Kidney glomerular epithelial cell (primary cell): ENCODE data around the gene KCNQ1.

Source experiments
- DNase-seq: peaks from one replicate; lab custom pipeline; 2025; lab: John Stamatoyannopoulos, UW

Gene KCNQ1

DNA sequence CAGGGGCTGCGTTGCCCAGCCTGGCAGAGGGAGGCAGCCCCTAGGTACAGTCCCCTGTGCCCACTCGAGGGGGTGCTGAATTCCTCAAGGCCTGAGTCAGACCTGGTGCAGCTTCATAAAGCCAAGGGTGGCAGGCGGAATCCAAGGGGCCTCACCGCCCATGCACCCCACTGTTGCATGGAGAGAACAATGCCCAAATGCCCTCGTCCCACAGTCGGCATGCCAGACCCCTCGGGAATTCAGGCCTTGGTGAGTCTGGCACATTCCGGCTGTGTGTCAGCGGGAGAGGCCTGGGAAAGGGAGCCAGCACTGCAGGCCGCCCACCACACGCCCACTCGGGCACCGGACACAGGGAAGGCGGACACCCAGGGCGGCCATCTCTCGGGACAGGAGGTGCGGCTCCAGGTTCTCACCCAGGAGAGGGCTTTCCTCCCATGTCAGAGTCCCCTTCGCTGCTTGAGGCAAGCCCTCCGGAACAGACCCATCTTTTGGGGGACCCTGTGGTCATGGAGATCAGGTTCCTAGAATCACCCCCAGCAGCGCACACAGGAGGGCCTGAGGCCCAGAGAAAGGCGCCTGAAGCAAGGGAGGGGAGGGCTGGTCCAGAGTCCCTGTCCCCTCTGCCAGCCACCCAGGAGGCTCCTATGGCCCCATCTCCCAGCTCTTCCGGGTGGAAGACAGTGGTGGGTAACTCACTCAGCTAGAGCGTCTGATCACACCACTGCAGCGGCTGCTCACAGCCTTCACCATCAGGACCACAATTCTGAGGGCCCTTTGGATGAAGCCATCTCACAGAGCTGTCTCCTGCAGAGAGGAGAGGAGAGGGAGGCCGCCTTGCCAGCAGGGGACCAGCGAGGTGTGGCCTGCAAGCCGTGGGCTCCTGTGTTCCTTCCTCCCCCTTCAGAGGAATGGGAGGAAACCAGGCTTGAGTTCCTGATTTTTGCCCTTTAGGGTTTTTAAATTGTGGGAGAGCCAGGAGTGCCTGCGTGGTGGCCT is 286.6 kb downstream of the KCNQ1 start:
- no peak for DNase-seq

DNA sequence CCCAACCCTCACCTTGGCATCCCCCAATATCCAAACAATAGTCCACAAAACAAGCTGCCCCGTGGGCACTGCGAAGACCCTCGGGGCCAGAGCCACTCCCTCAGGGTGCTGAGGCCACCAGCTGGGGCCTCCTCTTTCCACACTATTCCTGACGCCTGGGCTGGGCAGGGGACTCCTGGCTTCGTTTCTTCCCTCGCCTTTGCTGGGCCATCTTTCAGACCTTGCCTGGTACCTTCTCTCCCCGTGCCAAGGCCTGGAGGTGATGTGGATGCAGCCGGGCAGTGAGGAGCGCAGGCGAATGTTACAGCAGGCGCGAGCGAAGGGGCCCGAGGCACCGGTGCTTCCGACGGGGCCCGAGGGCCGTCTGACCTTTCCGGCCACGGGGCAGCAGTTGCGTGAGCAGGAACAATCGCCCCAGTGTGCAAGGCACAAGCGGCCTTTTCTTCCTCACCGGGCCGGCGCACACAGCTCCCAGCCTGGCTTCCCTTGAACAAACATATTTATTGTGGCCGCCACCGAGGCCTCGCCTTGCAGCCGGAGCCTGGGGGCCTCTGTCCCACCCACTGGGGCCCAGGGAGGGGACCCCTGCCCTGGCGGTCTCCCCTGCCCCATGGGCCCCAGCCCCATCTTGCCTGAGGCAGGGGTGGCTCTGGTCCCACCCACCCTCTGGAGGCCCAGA is 287.6 kb downstream of the KCNQ1 start:
- no peak for DNase-seq

DNA sequence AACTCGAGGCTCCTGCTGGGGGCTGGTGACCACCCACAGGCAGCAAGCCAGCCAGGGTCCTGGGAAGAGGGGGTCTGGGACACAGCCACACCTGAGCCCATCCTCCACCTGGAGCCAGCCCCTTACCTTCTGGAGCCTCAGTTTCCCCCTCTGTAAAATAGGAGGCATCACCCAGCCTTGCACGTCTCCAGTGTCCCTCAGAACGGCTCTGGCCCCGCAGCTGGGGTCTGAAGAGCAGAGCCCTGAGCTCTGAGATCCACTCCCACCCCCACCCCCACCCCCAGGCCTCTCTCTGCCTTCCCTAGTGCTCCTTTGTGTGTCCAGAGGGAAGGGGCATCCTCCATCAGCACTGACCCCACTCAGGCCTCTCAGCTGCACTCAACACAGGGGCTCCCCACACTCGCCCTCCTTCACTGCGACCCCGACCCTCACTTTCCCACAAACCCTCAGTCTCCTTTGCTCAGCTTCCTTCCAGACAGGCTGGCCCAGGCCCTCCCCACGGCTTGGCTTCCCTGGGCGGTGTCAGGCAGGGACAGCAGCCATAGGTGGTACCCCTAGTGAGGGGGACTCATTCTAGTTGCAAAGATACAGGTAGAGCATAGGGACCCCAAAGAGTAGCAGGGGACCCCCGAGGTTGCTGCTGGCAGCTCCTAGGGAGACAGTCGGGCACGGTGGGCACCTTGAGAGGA is 288.3 kb downstream of the KCNQ1 start:
- DNase-seq, result no peak

DNA sequence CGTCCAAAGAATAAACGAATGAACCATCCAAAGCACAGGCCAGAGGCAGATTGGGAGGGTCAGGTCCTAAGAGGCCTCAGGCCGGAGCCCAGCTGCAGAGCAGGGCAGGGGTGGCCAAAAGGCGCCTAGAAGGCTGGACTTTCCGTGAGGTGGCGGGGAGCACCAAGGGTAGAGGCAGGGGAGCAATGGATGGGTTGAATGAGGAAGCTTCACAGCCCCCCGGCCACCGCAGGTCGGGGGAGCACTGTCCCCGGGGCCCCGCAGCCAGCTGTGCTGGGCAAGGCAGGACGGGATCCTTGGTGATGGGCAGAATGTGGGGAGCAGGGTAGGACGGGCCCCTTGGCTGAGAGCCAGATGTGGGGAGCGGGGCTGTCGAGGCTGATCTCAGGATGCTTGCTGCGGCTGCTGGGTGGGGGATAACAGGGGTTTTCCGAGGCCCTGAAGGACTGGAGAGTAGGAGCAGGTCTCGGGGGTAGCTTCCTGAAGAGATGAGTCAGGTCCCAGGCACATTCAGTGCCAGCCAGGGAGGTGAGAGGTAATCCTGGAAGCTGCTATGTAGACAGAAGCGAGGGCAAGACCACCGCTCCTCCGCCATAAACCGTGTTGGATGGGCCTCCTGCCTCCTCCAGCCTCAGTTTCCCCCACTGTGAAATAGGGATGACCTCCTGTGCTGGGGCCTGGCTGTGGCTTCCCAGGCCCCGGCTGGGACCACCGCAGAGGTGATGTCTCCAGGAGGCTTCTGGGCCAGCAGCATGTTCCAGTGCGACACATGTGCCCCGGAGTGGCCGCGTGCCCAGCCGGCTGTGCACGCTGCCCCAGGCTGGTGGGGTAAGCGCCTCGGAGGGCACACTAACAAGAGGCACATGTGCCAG is 289.6 kb downstream of the KCNQ1 start:
- no peak for DNase-seq

DNA sequence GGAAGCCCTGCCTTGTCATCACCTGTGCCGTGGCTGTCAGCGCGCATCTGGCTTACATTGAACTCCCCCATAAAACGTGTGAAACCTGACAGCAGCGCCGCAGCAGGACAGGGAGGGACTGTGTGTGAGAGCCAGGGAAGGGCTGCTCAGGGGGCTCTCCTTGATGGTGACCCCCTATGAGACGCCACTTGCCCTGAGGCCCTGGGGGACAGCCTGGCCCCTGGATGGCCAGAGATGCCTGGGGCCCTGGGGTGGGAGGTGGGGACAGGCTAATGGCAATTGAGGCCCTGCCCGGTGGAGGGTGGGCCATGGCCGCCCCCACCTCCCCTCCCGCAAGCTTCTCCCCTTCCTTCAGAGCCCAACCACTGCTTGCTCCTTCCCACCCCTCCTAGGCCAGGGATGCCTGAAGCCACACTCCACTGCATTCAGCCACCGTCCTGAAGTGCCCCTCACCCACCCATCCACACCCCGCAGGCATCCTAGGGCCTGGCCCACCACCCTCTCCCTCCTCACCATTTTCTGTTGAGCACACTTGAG is 290.3 kb downstream of the KCNQ1 start:
- DNase-seq, result no peak

DNA sequence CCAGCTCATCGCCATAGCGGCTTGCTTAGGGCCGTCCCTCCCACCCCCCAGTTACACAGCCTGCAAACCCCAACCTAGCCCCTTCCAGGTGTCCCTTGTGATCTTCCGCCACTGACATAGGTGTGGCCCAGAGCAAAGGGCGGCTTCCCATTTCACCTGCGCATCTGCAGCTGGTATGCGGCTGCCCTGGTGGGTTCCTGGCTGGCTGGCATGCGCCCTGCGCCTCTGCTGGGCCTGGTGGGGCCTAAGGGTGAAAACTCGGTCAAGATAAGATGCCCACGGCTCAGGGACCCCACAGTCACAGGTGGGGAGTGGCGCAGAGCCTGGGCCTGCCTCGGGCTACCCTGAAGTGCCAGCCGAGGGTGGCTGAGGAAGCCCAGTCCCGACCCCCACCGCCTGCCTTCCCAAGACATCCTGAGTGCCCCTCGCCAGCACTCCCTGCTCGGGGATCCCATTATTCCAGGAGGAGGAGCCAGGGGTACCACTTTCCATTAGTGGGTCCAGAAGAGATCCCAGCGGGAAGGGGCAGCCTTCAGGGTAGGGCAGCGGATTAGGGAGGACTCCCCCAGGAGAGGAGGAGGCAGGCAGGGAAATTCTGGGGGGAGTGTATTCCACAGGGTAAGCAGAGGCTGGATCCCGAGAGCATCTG is 291.9 kb downstream of the KCNQ1 start:
- DNase-seq, result no peak

DNA sequence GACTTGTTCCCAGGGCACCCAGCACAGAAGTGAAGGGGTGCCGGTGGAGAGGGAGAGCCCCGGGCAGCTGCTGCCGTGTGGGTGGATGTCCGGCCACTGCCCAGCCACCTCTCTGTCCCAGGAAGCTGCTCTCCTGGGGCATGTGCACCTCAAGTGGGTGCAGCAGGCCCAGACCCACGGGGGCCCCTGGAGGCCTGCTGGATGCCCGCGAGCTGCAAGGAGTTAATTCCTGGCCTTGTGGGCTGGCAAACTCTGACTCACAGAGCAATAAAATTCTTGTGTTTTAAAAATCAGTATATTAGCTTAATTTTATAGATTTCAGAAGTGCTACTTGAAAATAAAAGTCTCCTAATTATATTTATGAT is 292.4 kb downstream of the KCNQ1 start:
- DNase-seq, result no peak

DNA sequence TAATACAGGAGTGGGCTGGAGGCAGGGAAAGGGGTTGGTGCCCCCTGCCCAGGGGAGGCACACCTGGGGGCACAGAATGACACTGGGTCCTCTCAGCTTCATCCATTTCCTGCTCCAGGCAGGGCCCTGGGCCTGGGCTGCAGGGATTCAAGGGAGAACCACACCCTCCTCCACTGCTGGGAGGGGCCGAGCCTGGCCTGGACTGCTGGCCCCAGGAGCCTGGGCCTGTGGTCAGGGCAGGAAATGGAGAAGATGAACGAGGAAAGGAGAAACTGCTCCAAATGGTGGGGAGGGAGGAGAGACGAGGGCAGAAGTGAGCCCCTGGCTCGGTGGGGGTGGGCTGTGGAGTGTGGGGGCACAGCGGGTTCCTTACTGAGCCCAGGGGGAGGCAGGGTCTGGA is 293.1 kb downstream of the KCNQ1 start:
- no peak for DNase-seq

DNA sequence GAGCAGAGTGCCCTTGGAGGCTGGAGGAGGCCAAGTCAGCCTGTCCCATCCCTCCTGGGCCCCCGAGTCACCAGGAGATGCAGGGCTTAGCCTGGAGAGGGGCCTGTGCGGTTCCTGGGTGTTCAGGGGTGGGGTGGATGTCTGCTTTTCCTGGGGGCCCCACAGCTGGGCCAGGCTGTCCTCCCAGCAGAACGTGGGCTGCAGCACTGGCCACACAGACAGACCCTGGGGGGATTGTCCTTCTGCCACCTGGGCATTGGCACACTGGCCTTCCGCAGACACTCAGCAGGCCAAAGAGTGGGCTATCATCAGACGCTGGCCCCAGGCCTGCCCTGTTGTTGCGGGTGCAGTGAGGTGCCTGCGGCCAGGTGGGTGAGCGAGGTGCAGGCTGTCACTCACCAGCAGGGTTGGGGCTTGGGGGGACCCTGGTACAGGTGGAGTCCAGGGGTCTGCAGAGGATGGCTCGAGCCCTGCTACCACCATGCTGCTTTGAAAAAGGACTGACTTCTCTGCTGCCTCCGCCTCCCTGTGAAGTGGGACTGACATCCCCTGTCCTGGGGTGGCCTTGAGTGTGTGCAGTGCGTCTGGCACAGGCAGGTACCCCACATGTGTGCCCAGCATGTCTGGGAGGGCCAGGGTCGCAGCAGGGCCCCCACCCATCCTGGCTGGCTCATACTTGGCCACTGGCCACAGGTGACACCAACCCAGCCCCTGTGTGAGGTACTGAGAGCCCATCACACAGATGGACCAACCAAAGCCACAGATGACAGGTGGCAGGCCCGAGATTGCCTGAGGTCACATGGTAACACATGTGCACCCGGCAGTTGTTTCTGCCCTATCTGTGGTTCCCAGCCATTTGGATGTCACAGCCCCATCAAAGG is 294.0 kb downstream of the KCNQ1 start:
- no peak for DNase-seq

DNA sequence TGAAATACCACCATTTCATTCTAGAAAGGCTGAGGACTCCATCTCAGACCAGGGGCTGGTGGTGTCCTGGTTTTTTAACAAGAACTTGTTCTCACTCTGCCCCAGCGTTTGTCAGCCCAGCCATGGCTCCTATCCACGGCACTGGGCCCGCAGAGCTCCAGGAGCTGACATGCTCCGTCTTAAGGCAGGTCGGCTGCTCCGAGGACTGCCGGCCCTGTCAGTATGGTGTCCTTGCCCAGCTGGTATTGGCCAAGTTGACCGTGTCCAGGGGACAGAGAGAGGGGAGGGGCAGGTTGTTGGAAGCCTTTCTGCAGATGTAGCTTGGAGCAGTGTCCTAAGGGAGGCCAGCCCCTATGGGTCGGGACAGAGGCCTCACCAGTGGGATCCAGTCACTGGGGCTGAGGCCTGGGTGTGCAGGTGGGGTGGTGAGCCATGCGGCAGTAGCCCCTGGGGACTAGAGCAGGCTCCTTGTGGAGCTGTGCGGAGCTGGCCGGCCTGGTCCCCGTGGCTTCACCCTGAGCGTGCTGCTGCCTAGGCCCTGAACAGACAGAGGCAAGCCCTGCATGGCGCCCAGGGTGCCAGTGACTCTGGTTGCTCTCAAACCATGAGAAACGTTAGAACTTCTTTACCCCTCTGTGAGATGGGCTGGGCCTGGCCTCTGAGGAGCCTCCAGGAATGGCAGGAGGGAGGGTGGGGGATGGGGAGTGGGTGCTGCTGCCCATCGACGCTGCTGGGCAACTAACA is 294.9 kb downstream of the KCNQ1 start:
- no peak for DNase-seq

DNA sequence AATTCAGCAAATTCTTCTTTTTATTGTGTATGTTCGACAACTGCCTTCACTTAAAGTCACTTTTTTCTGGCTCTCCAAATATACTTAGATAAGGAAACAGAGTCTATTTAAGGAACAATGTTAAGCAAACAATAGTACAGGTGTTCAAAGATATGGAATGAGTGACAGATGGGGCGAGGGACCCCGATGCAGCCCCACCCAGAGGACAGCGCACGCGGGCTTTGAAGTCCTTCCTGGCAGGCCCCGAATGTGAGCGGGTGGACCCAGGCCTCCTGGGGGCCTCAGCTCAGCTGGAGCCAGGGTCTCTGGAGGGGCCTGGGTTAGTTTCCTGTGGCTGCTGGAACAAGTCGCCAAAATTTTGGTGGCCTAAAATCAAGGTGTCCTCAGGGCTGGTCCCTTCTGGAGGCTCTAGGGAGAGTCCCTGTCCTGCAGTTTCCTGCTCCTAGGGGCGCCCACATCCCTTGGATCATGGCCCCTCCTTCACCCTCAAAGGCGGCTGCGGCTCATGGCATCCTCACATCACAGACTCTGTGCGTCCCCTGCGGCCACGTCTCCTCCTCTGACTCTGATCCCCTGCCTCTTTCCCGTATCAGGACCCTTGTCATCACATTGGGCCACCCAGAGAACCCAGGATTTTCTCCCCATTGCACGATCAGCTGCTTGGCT is 295.6 kb downstream of the KCNQ1 start:
- no peak for DNase-seq

DNA sequence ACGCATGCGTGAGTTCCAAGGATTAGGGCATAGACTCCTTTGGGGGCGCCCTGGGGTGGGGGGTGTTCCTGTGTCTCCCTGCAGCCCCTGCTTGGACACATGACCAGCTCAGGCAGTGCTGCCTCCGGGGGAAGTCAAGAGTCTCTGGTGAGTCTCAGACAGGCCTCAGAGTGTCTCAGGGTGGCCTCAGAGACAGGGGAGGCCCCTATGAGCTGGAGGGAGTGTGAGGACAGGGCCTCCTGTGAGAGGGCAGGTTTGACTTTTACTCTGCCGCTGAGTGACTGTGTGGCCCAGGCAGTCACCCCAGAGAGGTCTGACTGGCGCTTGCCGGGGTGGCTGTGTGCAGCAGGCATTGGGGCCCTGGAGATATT is 296.2 kb downstream of the KCNQ1 start:
- DNase-seq, result no peak

DNA sequence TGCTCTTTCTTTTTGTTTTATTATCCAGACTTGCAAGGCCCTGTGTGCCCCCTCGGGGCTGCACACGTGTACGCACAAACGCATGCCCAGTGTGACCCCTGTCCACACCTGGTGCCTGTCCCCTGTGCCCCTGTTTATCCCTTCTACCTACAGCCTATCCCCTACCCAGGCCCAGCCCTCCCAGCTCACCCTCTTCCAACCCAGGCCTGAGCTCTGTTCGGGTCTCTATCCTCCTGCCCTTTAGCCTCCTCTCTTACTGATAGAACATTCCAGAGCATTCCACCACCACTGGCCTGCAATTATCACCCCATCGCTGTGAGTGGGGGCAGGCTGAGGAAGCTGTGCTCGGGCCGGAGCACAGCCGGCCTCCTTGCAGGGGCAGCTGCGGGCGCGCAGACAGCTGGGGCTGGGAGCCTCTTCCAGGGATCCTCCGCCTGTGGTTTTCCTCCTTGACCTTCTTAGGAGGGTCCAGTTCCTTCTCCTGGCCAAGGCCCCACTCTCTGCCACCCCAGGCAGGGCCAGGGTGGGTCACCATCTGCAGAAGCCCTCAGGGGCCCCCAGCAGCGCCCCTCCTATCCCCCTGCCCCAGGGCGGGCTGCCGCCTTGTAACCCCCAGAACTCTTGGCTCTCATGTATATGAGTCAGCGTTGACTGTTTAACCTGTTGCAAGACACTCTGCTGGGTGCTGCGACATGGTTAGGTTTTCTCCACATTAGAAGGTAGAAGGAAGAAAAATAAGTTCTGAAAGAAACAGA is 296.7 kb downstream of the KCNQ1 start:
- DNase-seq, result no peak

DNA sequence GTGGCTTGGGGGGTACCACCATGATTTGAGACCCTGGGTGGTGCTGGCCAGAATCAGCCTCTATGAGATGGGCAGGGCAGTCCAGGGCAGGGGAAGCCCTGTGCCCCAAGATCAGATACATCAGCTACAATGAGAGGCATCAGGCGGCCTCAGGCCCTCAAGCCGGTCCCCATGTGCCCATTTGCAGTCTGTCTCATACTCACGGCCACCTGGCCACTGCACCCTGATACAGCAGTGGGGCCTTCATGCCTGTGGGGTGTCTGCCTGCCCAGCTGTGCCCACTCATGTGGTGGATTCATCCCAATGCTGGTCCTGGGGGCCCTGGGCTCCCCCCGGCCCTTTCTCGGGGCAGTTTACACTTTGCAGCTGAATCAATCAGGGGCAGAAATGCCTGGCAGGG is 297.4 kb downstream of the KCNQ1 start:
- no peak for DNase-seq

DNA sequence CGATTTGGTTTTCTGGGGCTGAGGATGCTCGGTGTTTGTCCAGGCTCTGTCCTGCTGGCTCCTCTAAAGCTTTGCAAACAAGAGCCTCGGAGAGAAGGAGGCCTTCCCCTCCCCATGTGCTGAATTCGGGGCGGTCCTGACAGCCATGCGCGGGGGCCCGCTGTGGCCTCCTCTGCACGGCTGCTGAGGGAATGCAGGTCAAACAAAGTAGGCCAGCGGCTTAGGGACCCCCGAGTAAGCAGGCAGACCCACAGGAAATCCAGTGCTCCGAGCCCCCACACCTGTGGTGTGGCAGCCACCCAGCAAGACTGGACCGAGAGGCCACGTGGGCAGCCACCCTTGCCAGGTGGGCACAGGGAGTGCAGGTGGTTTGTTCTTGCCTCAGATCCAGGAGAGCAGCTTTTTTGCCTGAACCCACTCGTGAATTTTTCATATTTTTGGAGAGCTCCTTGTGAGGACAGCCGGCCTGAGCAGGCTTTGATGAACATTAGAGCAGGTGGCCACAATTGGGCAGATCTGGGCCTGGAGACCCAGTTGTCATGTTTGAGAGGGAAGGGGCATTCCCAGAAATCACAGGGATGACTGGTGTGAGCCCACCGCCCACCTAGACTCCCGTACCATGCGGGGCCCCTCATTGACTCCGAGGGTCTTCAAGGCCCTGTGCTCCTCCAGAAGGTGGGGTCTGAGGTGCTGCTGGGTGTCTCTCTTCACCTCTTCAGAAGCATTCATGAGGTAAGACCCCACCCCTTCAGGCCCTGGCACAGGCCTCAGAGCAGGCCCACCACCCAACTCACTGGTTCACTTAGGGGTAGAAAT is 298.0 kb downstream of the KCNQ1 start:
- DNase-seq, result no peak

DNA sequence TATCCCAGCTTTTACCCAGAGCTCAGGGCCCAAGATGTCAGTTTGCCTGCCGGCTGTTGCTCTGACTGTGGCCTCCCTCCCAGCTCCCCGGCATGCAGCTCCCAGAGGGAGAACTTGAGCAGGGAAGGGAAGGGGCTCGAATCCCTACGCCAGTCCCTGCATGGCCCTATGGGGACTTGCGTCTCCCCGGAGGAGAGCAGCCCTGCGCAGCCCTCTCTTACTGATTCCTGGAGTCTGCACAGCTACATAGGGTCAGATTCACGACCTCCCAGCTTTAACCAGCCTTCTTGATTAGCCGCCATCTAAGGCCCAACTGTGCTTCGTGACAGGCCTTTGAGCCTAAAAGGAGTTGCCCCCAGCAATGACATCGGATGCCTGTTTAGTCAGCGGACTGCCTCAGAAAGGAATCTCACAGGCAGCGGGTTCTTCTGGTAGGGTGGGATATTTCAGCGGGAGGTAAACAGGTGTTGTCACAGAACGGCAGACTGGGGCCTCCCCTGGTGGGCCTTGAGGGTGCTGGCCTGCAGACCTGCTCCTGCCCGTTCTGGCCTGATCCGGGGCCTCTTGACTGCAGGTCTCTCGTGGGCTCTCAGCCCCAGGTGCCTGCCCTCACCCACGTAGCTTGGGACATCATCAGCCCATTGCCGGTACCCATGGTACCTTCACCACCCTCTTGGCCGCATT is 298.8 kb downstream of the KCNQ1 start:
- no peak for DNase-seq

DNA sequence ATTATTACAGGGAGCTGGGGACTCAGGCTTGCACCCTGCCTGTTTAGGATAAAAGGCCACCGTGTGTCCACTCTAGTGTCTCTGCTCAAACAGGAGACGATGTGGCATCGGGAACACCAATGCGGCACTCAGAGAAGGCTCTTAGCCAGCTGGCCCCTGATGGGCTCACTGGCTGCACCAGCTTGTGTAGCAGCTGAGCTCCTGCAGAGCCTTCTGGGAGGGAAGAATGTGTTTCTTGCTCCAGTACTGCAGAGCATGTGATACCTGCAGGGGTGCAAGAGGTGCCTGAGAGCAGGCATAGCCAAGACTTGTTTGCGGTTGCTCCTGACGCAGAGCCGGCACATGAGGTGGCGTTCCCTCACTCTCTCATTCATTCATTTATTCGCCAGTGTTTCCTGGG is 299.4 kb downstream of the KCNQ1 start:
- no peak for DNase-seq
